GM12872 (cell line): Measurements from ENCODE around the gene IL36B.

Source experiments
- TF ChIP-seq, protein P1 (sequence below): IDR thresholded peaks from 3 replicates; pipeline ENCODE4 v1.5.1; 2011; ENCODE audit warnings: low read depth, mild to moderate bottlenecking, low read length, moderate library complexity; ENCODE audit not compliant: insufficient read depth

The IL36B gene

GRCh38 chr2:113072584-113072983, 19.9 kb upstream of the IL36B start:
- TF ChIP-seq, protein P1, sequence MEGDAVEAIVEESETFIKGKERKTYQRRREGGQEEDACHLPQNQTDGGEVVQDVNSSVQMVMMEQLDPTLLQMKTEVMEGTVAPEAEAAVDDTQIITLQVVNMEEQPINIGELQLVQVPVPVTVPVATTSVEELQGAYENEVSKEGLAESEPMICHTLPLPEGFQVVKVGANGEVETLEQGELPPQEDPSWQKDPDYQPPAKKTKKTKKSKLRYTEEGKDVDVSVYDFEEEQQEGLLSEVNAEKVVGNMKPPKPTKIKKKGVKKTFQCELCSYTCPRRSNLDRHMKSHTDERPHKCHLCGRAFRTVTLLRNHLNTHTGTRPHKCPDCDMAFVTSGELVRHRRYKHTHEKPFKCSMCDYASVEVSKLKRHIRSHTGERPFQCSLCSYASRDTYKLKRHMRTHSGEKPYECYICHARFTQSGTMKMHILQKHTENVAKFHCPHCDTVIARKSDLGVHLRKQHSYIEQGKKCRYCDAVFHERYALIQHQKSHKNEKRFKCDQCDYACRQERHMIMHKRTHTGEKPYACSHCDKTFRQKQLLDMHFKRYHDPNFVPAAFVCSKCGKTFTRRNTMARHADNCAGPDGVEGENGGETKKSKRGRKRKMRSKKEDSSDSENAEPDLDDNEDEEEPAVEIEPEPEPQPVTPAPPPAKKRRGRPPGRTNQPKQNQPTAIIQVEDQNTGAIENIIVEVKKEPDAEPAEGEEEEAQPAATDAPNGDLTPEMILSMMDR = no peak

GRCh38 chr2:113070606-113070975, 17.9 kb upstream of the IL36B start:
- TF ChIP-seq, protein P1 = no peak

- TF ChIP-seq, protein P1 = no peak
Observed at GRCh38 chr2:113069676-113070605, 17.3 kb upstream of the IL36B start.

DNA sequence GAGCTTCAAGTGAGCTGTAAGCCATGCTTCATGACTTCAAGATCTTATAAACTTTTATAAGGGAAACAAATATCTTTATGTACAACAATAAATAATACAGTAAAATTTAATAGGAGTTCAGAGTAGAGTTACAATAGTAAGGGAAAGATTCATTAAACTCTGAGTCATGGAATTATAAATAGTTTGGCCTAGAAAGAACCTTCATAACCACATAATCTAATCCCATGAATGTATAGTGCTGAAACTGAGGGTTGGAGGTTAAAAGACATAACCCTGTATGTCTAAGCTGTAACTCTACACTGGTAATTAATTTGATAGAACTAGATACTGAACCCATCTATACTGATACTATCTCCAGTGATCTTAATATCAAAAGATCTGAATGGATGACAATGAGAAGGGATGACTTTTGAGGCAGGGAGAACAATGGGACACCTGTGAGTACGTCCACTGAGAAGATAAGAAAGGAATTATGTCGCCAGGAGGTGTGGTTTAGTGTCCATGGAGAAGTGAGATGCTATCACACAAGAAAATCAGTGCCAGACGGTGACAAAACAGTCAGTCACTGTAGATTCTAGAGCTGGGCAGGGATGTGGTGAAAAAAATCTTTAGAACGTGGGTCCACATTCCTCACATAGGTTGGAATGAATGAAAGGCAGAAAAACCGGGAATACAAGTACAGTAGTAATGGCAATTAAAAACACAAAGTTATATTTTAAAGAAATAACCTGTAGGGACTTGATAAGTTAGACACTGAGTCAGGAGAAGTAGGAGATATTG, 16.2 kb upstream of the IL36B start:
- TF ChIP-seq, protein P1 = no peak

DNA sequence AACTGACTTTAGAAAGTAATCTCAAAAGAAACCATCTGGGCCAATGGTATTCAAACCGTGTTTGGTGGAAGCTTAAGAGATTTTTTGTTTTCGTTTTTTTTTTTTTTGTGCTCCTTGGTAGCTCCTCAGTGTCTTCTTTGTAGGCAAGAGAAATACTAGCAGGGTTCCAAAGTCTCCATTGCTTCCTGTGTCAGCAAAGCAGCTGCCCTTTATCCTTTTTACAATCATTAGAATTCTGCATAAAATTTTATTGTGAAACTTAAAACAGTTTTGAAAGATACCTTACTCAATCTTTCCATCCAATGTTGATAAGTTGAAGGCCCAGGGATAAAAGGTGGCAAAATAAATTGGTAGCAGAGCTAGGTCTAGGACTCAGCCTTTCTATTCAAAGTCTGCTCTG, 15.6 kb upstream of the IL36B start:
- TF ChIP-seq, protein P1 = no peak

- TF ChIP-seq, protein P1 = no peak
Observed at GRCh38 chr2:113067681-113068080, 15.0 kb upstream of the IL36B start, which contains the start of gene IL1F10. IL1F10 (plus strand) TSS chr2:113067970; CDS start chr2:113072739, 4,769 bp downstream.

DNA sequence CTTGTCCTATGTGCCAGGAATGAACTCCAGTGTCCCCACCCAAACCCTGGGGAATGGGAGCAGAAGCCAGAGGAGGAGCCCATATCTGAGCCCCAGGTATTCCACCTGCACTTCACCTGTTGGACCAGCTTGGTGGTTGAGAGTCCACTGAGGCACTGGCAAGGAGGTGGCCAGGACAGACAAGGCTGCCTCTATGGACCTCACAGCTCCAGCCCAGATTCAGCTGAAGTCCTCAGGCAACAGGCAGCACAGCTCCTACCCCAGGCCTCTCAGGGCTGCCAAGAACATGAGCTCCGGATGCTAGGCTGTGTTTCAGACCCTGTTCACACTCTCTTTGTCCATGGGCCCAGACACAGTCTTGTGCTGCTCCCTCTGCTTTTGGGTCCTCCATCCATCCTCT, 12.2 kb upstream of the IL36B start:
- TF ChIP-seq, protein P1 = no peak
